Activated B cell treated with CpG ODN at 0.5 μM for 24 hours (primary cell): Measurements from ENCODE around the gene GSDME. TPM values are rescaled to one million over a fixed set of nuclear protein-coding genes. Genes with fewer than 3 reads are reported as not detected.

Source experiments
- ATAC-seq: fragments of 200-7000 bp; cut with Tn5 transposase; one replicate; pipeline ENCODE4 v1.10.0; 2021; ENCODE audit warnings: low read depth, mild to moderate bottlenecking, moderate library complexity
- CTCF ChIA-PET: fragments of 350-600 bp; sonication (Branson Sonifier 250); formaldehyde crosslinking; loops from one replicate; lab custom pipeline; 2021; ENCODE audit warnings: antibody characterized with exemption; lab: Charles Lee
- POLR2A ChIA-PET: fragments of 350-600 bp; sonication (Branson Sonifier 250); formaldehyde crosslinking; loops from one replicate; lab custom pipeline; 2021; ENCODE audit warnings: antibody characterized with exemption; lab: Charles Lee
- DNase-seq: peaks from one replicate; pipeline ENCODE4 v3.0.0; 2022
- H3K27ac Mint-ChIP-seq: one replicate; pipeline ENCODE4 v1.8.0; 2020; ENCODE audit warnings: mixed read lengths
- H3K27me3 Mint-ChIP-seq: one replicate; pipeline ENCODE4 v1.8.0; 2021; ENCODE audit warnings: mixed read lengths
- H3K36me3 Mint-ChIP-seq: one replicate; pipeline ENCODE4 v1.8.0; 2021; ENCODE audit warnings: low read depth, mixed read lengths
- H3K4me1 Mint-ChIP-seq: one replicate; pipeline ENCODE4 v1.8.0; 2021; ENCODE audit warnings: mixed read lengths
- H3K4me3 Mint-ChIP-seq: one replicate; pipeline ENCODE4 v1.8.0; 2020; ENCODE audit warnings: mild to moderate bottlenecking, mixed read lengths
- H3K9me3 Mint-ChIP-seq: one replicate; pipeline ENCODE4 v1.8.0; 2020; ENCODE audit warnings: mixed read lengths
- intact Hi-C: fragments of 100-400 bp; cut with micrococcal nuclease; formaldehyde crosslinking; loops from one replicate; pipeline ENCODE4 v1.15.1; 2024
- total RNA-seq: library from RNA; stranded (reverse); gene quantifications from 2 replicates; pipeline ENCODE4 v1.2.3, GENCODE V29; 2022
- TF ChIP-seq, protein P1 (sequence below): fragments of 200-600 bp; IDR thresholded peaks from one replicate; pipeline ENCODE4 v1.8.0; 2022; ENCODE audit warnings: antibody characterized with exemption, mild to moderate bottlenecking

Gene GSDME
- total RNA-seq, 1 donor from 2014 or later: 4.1 TPM

DNA sequence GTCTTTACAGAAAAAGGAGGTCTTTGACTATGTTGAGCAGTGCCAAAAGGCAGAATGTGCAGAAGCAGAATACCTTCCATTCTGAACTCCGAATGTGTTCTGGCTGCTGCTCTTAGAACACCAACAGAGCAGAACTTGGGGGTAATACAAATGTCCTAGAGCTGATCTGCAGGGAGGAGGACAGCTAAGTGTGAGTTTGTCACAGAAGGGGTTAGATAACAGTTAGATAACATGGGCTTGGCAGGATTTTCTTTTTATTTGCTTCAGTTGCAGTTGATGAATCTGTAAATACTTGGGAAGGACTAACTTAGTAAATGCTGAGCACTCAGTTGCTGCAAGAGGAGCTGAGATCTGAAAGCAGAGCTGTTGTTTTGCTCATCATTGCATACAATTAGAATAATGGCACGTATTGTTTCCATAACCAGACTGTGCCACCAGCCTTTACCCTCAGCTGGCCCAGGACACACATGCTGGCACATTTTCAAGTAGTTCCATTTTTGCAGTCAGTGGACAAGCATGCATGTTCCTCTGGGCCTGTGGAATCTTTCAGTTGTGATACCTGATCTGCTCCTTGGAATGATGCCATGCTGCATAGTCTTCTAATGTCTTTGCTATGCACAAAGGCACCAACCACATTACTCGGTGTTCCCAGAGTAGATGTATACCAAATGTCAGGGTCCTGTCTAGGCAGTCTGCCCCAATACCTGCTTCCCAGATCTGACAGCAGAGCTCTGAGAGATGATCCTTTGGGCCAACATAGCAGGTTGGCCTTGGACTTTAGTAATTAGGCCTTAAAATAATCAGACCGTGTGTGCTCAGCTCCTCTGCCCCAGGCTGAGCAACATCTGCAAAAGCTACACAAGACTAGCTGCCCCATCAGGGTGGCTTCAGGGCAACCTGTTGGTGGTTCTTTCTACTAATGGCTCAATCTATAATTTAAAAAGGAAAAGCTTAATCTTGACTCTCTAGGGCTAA, 55.7 kb downstream of the GSDME start:
- Mint-ChIP-seq H3K9me3 (no peaks in the 10 kb centered on the region), H3K27ac (no peak overlapping the region), H3K27me3 (no peaks in the 10 kb centered on the region), H3K4me1 (peaks cover 21% of the 10 kb centered on the region), H3K36me3 (peaks cover 20% of the 10 kb centered on the region), H3K4me3 (no peak overlapping the region)
- intact Hi-C loops: no loop called here
- POLR2A ChIA-PET: interaction anchor here (0.6 kb wide), 1 partner anchor 441 kb away, joined by 3 read pairs; no protein-coding TSS in a partner anchor
- ATAC-seq (no peak), DNase-seq (no peak)
- TF ChIP-seq, protein P1, sequence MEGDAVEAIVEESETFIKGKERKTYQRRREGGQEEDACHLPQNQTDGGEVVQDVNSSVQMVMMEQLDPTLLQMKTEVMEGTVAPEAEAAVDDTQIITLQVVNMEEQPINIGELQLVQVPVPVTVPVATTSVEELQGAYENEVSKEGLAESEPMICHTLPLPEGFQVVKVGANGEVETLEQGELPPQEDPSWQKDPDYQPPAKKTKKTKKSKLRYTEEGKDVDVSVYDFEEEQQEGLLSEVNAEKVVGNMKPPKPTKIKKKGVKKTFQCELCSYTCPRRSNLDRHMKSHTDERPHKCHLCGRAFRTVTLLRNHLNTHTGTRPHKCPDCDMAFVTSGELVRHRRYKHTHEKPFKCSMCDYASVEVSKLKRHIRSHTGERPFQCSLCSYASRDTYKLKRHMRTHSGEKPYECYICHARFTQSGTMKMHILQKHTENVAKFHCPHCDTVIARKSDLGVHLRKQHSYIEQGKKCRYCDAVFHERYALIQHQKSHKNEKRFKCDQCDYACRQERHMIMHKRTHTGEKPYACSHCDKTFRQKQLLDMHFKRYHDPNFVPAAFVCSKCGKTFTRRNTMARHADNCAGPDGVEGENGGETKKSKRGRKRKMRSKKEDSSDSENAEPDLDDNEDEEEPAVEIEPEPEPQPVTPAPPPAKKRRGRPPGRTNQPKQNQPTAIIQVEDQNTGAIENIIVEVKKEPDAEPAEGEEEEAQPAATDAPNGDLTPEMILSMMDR: no peak
- CTCF ChIA-PET: no interaction called here

DNA sequence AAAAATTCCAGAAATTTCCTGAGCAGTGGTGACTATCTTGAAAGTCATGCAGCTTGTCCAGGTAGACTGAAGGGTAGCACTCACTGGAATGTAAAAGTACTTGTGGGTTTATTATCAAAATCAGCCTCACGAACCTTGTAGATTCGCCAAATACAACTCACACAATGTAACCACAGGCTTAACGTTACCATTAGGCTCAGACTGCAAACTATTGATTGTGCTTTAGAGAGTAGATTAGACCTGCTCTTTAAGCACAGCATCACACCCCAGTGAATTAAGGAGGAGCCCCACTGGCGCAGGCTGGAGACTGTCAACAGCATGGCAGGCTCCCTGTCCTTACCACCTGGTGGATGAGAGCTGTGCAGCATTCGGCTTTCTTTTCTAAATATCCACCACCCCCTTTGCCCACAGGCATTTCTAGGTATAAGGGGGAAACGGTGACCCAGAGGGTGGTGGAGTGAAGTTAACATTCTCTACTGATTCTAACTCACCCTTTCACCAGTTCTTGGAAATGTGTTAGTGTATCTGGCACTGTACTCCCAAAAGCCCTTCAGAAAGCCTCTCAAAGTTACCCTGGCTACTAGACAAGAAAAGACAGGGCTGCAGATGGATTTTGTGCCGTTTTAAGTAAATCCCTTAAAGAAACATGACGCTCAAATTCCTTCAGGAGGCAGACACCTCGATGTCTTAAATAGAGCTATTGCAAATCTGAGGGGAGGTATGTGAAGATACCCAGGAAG, 56.6 kb downstream of the GSDME start:
- H3K4me3 Mint-ChIP-seq: no peak overlapping the region
- intact Hi-C loops: no loop called here
- TF ChIP-seq, protein P1: no peak
- ATAC-seq (no peak), DNase-seq (no peak)
- peaks cover 19% of the 10 kb centered on the region for H3K4me1 Mint-ChIP-seq
- H3K27me3 Mint-ChIP-seq: no peaks in the 10 kb centered on the region
- peaks cover 26% of the 10 kb centered on the region for H3K36me3 Mint-ChIP-seq
- POLR2A ChIA-PET: no interaction called here
- no peak overlapping the region for H3K27ac Mint-ChIP-seq
- CTCF ChIA-PET: no interaction called here
- H3K9me3 Mint-ChIP-seq: no peaks in the 10 kb centered on the region

DNA sequence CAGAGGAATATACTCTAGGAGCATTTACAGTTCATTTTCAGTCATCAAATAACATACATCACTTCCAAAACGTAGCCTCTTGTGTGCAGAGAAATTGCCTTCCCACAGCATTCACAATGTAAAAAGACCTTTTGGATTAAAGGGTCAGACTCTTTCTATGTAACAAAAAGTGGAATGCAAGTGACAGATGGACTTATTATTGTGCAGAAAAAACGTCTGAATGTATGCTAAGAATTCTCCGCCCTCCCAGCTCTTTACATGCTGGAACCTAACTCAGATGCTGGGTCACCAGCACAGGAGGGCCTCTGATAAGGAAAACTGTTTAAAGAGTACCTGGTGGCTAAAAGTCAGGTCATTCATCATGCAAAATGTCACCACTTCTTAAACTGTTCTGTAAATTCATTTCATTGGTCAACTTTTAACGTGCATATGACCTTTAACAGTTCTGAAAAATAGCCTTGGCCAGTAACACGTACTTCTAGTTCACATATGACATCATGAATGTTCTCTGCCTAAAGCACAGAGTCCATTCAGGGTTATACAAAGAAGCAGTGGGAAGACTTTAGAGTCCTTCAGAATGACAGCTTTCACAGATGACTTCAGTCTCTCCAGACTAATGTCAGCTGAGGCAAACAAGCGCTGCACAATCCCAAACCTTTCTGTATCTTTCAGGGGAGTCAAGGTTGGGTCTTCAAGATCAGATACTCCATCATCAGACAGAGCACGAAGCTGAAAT, 58.6 kb downstream of the GSDME start:
- Mint-ChIP-seq H3K27me3 (no peaks in the 10 kb centered on the region), H3K4me1 (peaks cover 7% of the 10 kb centered on the region), H3K27ac (no peak overlapping the region), H3K36me3 (peaks cover 41% of the 10 kb centered on the region), H3K4me3 (no peak overlapping the region), H3K9me3 (no peaks in the 10 kb centered on the region)
- ChIA-PET CTCF (no interaction called here), POLR2A (no interaction called here)
- intact Hi-C loops: no loop called here
- TF ChIP-seq, protein P1: no peak
- DNase-seq (no peak), ATAC-seq (no peak)

DNA sequence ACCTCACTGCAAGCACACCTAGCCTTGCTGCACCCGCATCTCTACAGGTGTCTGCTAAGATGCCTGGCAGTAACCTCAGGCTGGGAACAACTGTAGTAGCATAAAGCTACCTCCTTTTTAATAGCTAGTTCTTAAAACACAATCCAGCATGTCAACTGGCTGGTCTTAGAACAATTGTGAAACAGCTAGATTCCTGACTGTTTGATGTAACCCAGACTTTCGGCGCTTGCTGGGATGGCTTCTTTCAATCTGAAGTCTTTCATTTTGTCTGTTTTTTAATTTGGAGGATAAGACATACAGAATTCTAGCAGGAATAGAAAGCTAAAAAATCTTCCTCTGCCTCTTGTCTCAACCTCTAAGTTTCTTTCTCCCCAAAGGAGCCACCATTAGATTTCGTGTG, 59.8 kb downstream of the GSDME start:
- CTCF ChIA-PET: no interaction called here
- Mint-ChIP-seq H3K27ac (no peak overlapping the region), H3K36me3 (peaks cover 42% of the 10 kb centered on the region)

More for the DNA sequence above, 59.8 kb downstream of the GSDME start:
- TF ChIP-seq, protein P1: no peak
- ATAC-seq (no peak), DNase-seq (no peak)
- POLR2A ChIA-PET: no interaction called here
- Mint-ChIP-seq H3K4me3 (no peak overlapping the region), H3K4me1 (peaks cover 5% of the 10 kb centered on the region), H3K9me3 (no peaks in the 10 kb centered on the region), H3K27me3 (no peaks in the 10 kb centered on the region)
- intact Hi-C loops: no loop called here
